OCI-LY7 (cell line): ENCODE results near the gene TSPAN1.
A peak's percentile ranks its signal among the peaks of the same experiment; 100 is the strongest.

Experiments
- EZH2phosphoT487 ChIP-seq: fragments of 200-600 bp; sonication (generic); IDR thresholded peaks from 2 replicates; pipeline ENCODE4 v1.6.1; 2018; ENCODE audit warnings: low read depth, borderline replicate concordance, mild to moderate bottlenecking, mixed run types, antibody characterized with exemption, low read length, moderate library complexity, mixed read lengths
- TF ChIP-seq, protein P1 (sequence below): fragments of 200-600 bp; sonication (generic); conservative IDR thresholded peaks from 2 replicates; pipeline ENCODE4 v1.5.1; 2014; ENCODE audit warnings: mild to moderate bottlenecking, antibody characterized with exemption, low read length, moderate library complexity, mixed read lengths

DNA sequence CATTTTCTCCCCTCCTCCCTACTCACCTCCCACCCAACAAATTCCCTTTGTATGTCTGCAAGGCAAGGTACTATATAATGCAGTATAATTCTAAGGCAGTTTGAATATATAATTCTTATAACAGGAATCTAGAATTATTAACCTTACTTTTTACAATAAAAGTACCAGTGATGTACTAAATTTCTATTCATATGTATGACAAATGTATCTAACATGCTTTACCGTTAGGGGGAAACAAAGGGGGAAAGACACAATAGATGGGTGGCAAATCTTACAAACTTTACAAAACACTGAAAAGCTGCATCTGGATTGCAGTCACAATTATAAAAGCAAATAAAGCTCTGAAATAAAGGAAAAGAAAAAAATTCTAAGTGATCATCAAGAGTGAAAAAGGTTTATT lies 44.8 kb upstream of the TSPAN1 start:
- TF ChIP-seq, protein P1, sequence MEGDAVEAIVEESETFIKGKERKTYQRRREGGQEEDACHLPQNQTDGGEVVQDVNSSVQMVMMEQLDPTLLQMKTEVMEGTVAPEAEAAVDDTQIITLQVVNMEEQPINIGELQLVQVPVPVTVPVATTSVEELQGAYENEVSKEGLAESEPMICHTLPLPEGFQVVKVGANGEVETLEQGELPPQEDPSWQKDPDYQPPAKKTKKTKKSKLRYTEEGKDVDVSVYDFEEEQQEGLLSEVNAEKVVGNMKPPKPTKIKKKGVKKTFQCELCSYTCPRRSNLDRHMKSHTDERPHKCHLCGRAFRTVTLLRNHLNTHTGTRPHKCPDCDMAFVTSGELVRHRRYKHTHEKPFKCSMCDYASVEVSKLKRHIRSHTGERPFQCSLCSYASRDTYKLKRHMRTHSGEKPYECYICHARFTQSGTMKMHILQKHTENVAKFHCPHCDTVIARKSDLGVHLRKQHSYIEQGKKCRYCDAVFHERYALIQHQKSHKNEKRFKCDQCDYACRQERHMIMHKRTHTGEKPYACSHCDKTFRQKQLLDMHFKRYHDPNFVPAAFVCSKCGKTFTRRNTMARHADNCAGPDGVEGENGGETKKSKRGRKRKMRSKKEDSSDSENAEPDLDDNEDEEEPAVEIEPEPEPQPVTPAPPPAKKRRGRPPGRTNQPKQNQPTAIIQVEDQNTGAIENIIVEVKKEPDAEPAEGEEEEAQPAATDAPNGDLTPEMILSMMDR = peak; percentile 67
- no peak for TF ChIP-seq EZH2phosphoT487
